Measurements from ENCODE around the gene LAPTM5.

Gene LAPTM5

GRCh38 chr1:30731806-30732276 lies 25.7 kb downstream of the LAPTM5 start:
- TF ChIP-seq CTCF (IDR thresholded peaks at IDR 0.05; ENCODE audit: borderline replicate concordance, control extremely low read depth, extremely low read depth, insufficient read depth, missing control alignments): no peak
- in situ Hi-C loops (cut with MboI; ENCODE audit: low sequenced_read_pairs, unreplicated experiment): loop anchor here (5.0 kb wide), 1 partner anchor 35 kb away; no protein-coding TSS in a partner anchor
- DNase-seq (ENCODE audit: low spot score): no peak

- DNase-seq (ENCODE audit: low spot score): no peak
- TF ChIP-seq CTCF (IDR thresholded peaks at IDR 0.05; ENCODE audit: borderline replicate concordance, control extremely low read depth, extremely low read depth, insufficient read depth, missing control alignments): no peak
- in situ Hi-C loops (cut with MboI; ENCODE audit: low sequenced_read_pairs, unreplicated experiment): loop anchor here (5.0 kb wide), 1 partner anchor 36 kb away; no protein-coding TSS in a partner anchor
These were observed 26.3 kb downstream of the LAPTM5 start for GRCh38 chr1:30731109-30731805.

GRCh38 chr1:30730346-30731108 lies 27.0 kb downstream of the LAPTM5 start:
- in situ Hi-C loops (cut with MboI; ENCODE audit: low sequenced_read_pairs, unreplicated experiment): loop anchor here (5.0 kb wide), 1 partner anchor 37 kb away; no protein-coding TSS in a partner anchor
- no peak for DNase-seq (ENCODE audit: low spot score)

GRCh38 chr1:30729901-30730300 lies 27.7 kb downstream of the LAPTM5 start:
- in situ Hi-C loops (cut with MboI; ENCODE audit: low sequenced_read_pairs, unreplicated experiment): loop anchor here (5.0 to 10.0 kb wide), 2 partner anchors 37 to 185 kb away; no protein-coding TSS in a partner anchor
- no peak for DNase-seq (ENCODE audit: low spot score)
- TF ChIP-seq CTCF (IDR thresholded peaks at IDR 0.05; ENCODE audit: borderline replicate concordance, control extremely low read depth, extremely low read depth, insufficient read depth, missing control alignments): no peak

More at GRCh38 chr1:30730346-30731108, 27.0 kb downstream of the LAPTM5 start:
- no peak for TF ChIP-seq CTCF (IDR thresholded peaks at IDR 0.05; ENCODE audit: borderline replicate concordance, control extremely low read depth, extremely low read depth, insufficient read depth, missing control alignments)

- in situ Hi-C loops (cut with MboI; ENCODE audit: low sequenced_read_pairs, unreplicated experiment): loop anchor here (10.0 kb wide), 1 partner anchor 186 kb away; no protein-coding TSS in a partner anchor
- no peak for DNase-seq (ENCODE audit: low spot score)
These were observed 28.5 kb downstream of the LAPTM5 start for GRCh38 chr1:30728832-30729638.

More at GRCh38 chr1:30728832-30729638, 28.5 kb downstream of the LAPTM5 start:
- no peak for TF ChIP-seq CTCF (IDR thresholded peaks at IDR 0.05; ENCODE audit: borderline replicate concordance, control extremely low read depth, extremely low read depth, insufficient read depth, missing control alignments)

Measured in GM13976 (cell line).